ENCODE measurements around the gene E2F8. TPM values are rescaled to one million over a fixed set of nuclear protein-coding genes. Genes with fewer than 3 reads are reported as not detected.

E2F8 gene
- total and polyA plus RNA-seq, 10 of the 15 experiments (the other 5 are each of a cell fraction or from before 2014, with no cell fraction given), result 8.8 to 28.1 (median 18.5) TPM

DNA sequence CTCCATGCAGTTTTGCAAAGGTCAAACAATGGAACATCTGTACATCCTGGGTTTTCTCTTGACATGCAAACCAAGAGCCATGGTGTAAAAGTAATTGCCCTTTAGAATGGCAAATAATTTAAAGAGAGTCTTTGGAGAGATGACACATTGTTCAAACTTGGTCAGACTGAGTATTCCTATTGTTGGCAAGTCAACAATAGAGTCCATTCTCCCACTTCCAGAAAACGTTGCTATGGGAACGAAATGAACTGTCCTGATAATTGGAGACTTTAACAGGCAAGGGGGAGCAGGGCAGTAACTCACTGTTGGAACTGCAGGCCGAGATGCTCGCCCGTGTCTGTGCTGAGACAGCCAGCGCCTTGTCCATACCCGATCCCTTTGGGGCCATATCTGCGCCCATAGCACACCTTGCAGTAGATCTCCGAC, 52.9 kb downstream of the E2F8 start:
- ChIA-PET RAD21 (ENCODE audit: unreplicated experiment) (no interaction called here), SMC1A (ENCODE audit: uncharacterized antibody, unreplicated experiment) (no interaction called here), POLR2A (no interaction called here), CTCF (no interaction called here)
- Histone ChIP-seq H3K4me1 (ENCODE audit: control insufficient read depth, insufficient read depth, low read length) (no peaks in the 10 kb centered on the region), H3K36me3 (ENCODE audit: control insufficient read depth in 2 of 2, insufficient read depth in 2 of 2, low read length in 1 of 2) (no peaks in the 10 kb centered on the region; a peak in 1 of 4 replicates), H3K4me3 (no peak overlapping the region), H3K9ac (ENCODE audit: control insufficient read depth, insufficient read depth, low read length) (no peak overlapping the region), H3K4me2 (ENCODE audit: control insufficient read depth, insufficient read depth) (no peak overlapping the region), H3K9me3 (replicated peaks; ENCODE audit: control insufficient read depth, insufficient read depth, low read length) (no peaks in the 10 kb centered on the region), H3K79me2 (ENCODE audit: control insufficient read depth, insufficient read depth, low read length) (no peaks in the 10 kb centered on the region), H2AFZ (ENCODE audit: control insufficient read depth, low read depth, low read length) (no peak overlapping the region), H3K27ac (ENCODE audit: control insufficient read depth, insufficient read depth) (no peak overlapping the region), H4K20me1 (ENCODE audit: control insufficient read depth, insufficient read depth) (no peaks in the 10 kb centered on the region), H3K27me3 (replicated peaks in 1 of 2; ENCODE audit: control insufficient read depth in 2 of 2, insufficient read depth in 2 of 2, low read length in 1 of 2) (no peaks in the 10 kb centered on the region)
- 85% methylated on average over 9 of the region's 9 CpGs for WGBS (ENCODE audit: insufficient coverage, insufficient replicate concordance, low lambda C conversion rate, missing lambda C conversion rate)
- no peak for DNase-seq (ENCODE audit: low read depth, low spot score)
- no peak for FAIRE-seq
- ATAC-seq, result no peak
- intact Hi-C loops (cut with micrococcal nuclease; ENCODE audit: unreplicated experiment) (no loop called here), in situ Hi-C loops (cut with MboI) (no loop called here)
- no peak for TF ChIP-seq FOXK2 (IDR thresholded peaks at IDR 0.05)
- TF ChIP-seq WRNIP1 (IDR thresholded peaks at IDR 0.05; ENCODE audit: borderline replicate concordance, low read depth, low read length), result no peak
- TF ChIP-seq ATF3 (IDR thresholded peaks at IDR 0.05; ENCODE audit: borderline replicate concordance, extremely low read depth, low read depth, low read length), result no peak
- no peak for TF ChIP-seq SPI1 (IDR thresholded peaks at IDR 0.05; ENCODE audit: borderline replicate concordance, insufficient read depth, low read depth, low read length)
- no peak for TF ChIP-seq RB1 (IDR thresholded peaks at IDR 0.05; ENCODE audit: borderline replicate concordance)
- TF ChIP-seq ETV6 (conservative IDR thresholded peaks at IDR 0.05 in 1 of 2, IDR thresholded peaks at IDR 0.05 in 1 of 2; ENCODE audit: borderline replicate concordance in 1 of 2, low read depth in 1 of 2), result no peak
- TF ChIP-seq IRF4 (IDR thresholded peaks at IDR 0.05; ENCODE audit: low read depth, low read length), result no peak
- TF ChIP-seq HSF1 (IDR thresholded peaks at IDR 0.05; ENCODE audit: low read depth, low read length), result no peak
- TF ChIP-seq, protein P1, sequence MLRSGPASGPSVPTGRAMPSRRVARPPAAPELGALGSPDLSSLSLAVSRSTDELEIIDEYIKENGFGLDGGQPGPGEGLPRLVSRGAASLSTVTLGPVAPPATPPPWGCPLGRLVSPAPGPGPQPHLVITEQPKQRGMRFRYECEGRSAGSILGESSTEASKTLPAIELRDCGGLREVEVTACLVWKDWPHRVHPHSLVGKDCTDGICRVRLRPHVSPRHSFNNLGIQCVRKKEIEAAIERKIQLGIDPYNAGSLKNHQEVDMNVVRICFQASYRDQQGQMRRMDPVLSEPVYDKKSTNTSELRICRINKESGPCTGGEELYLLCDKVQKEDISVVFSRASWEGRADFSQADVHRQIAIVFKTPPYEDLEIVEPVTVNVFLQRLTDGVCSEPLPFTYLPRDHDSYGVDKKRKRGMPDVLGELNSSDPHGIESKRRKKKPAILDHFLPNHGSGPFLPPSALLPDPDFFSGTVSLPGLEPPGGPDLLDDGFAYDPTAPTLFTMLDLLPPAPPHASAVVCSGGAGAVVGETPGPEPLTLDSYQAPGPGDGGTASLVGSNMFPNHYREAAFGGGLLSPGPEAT (IDR thresholded peaks at IDR 0.05; ENCODE audit: low read depth), result no peak
- TF ChIP-seq SIX5 (IDR thresholded peaks at IDR 0.05; ENCODE audit: low read depth, low read length, severe bottlenecking), result no peak
- TF ChIP-seq, protein P2, sequence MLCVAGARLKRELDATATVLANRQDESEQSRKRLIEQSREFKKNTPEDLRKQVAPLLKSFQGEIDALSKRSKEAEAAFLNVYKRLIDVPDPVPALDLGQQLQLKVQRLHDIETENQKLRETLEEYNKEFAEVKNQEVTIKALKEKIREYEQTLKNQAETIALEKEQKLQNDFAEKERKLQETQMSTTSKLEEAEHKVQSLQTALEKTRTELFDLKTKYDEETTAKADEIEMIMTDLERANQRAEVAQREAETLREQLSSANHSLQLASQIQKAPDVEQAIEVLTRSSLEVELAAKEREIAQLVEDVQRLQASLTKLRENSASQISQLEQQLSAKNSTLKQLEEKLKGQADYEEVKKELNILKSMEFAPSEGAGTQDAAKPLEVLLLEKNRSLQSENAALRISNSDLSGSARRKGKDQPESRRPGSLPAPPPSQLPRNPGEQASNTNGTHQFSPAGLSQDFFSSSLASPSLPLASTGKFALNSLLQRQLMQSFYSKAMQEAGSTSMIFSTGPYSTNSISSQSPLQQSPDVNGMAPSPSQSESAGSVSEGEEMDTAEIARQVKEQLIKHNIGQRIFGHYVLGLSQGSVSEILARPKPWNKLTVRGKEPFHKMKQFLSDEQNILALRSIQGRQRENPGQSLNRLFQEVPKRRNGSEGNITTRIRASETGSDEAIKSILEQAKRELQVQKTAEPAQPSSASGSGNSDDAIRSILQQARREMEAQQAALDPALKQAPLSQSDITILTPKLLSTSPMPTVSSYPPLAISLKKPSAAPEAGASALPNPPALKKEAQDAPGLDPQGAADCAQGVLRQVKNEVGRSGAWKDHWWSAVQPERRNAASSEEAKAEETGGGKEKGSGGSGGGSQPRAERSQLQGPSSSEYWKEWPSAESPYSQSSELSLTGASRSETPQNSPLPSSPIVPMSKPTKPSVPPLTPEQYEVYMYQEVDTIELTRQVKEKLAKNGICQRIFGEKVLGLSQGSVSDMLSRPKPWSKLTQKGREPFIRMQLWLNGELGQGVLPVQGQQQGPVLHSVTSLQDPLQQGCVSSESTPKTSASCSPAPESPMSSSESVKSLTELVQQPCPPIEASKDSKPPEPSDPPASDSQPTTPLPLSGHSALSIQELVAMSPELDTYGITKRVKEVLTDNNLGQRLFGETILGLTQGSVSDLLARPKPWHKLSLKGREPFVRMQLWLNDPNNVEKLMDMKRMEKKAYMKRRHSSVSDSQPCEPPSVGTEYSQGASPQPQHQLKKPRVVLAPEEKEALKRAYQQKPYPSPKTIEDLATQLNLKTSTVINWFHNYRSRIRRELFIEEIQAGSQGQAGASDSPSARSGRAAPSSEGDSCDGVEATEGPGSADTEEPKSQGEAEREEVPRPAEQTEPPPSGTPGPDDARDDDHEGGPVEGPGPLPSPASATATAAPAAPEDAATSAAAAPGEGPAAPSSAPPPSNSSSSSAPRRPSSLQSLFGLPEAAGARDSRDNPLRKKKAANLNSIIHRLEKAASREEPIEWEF (IDR thresholded peaks at IDR 0.05; ENCODE audit: insufficient replicate concordance, low read depth, low read length), result no peak
- no TSS peak for BruUV-seq (replicated peaks)
